ENCODE results near the gene SEC24D. TPM values are rescaled to one million over a fixed set of nuclear protein-coding genes. Genes with fewer than 3 reads are reported as not detected.

SEC24D gene
- total RNA-seq, 4 donors from 2014 or later = 14.5 to 51.5 (median 28.2) TPM

GRCh38 chr4:118842055-118842454, 6.1 kb upstream of the SEC24D start:
- TF ChIP-seq CTCF (IDR thresholded peaks at IDR 0.05; ENCODE audit: low read depth) = no peak

- no peak for TF ChIP-seq CTCF (IDR thresholded peaks at IDR 0.05; ENCODE audit: low read depth)
Measured at GRCh38 chr4:118839221-118839927, 3.4 kb upstream of the SEC24D start.

- no peak for TF ChIP-seq CTCF (IDR thresholded peaks at IDR 0.05; ENCODE audit: low read depth)
Measured at GRCh38 chr4:118837121-118837507, 1.2 kb upstream of the SEC24D start.

GRCh38 chr4:118836301-118837120, 585 bp upstream of the SEC24D start:
- no peak for TF ChIP-seq CTCF (IDR thresholded peaks at IDR 0.05; ENCODE audit: low read depth)

- TF ChIP-seq CTCF (IDR thresholded peaks at IDR 0.05; ENCODE audit: low read depth) = no peak
Measured at GRCh38 chr4:118834960-118835569, 861 bp downstream of the SEC24D start.

GRCh38 chr4:118834070-118834469, 1.9 kb downstream of the SEC24D start:
- TF ChIP-seq CTCF (IDR thresholded peaks at IDR 0.05; ENCODE audit: low read depth) = no peak

GRCh38 chr4:118833192-118833820, 2.6 kb downstream of the SEC24D start:
- no peak for TF ChIP-seq CTCF (IDR thresholded peaks at IDR 0.05; ENCODE audit: low read depth)
